Naive thymus-derived CD4-positive, alpha-beta T cell (primary cell): ENCODE results near the gene CACNA2D4. TPM values are rescaled to one million over a fixed set of nuclear protein-coding genes. Genes with fewer than 3 reads are reported as not detected.
A peak's percentile ranks its signal among the peaks of the same experiment; 100 is the strongest.

Experiments
- ATAC-seq: fragments of 150-1000 bp; cut with Tn5 transposase; 2 replicates; pipeline ENCODE4 v1.10.0; 2021; ENCODE audit warnings: mild to moderate bottlenecking, moderate library complexity
- CTCF ChIA-PET: fragments of 350-600 bp; sonication (Branson Sonifier 250); formaldehyde crosslinking; loops from one replicate; lab custom pipeline; 2021; ENCODE audit warnings: antibody characterized with exemption; lab: Charles Lee
- POLR2A ChIA-PET: fragments of 350-600 bp; sonication (Branson Sonifier 250); formaldehyde crosslinking; loops from one replicate; lab custom pipeline; 2021; ENCODE audit warnings: antibody characterized with exemption, inconsistent platforms; lab: Charles Lee
- DNase-seq, 9 donors: peaks; one replicate each; pipeline versions ENCODE4 v3.0.0 to v3.0.0-alpha.2; 2020 to 2022; ENCODE audit warnings: mixed read lengths in 1 of 9
- H3K27ac ChIP-seq: one replicate; pipeline ENCODE4 v1.7.0; 2013; ENCODE audit warnings: mild to moderate bottlenecking, low read depth, low read length, moderate library complexity
- H3K27me3 ChIP-seq, 2 donors: one replicate each; pipeline ENCODE4 v1.7.0; 2013; ENCODE audit warnings: low read length in 2 of 2, mild to moderate bottlenecking in 2 of 2, moderate library complexity in 2 of 2; ENCODE audit not compliant: control insufficient read depth in 2 of 2, insufficient read depth in 2 of 2
- H3K36me3 ChIP-seq, 3 experiments: 1 replicate in 2 of 3; 2 replicates in 1 of 3; pipeline ENCODE4 v1.7.0; 2013; ENCODE audit warnings: low read length in 3 of 3, mild to moderate bottlenecking in 3 of 3, moderate library complexity in 1 of 3; ENCODE audit not compliant: insufficient read depth in 3 of 3, control insufficient read depth in 2 of 3
- H3K4me1 ChIP-seq, 2 donors: one replicate each; pipeline ENCODE4 v1.7.0; 2013; ENCODE audit warnings: low read length in 2 of 2, mild to moderate bottlenecking in 2 of 2, moderate library complexity in 1 of 2; ENCODE audit not compliant: control insufficient read depth in 2 of 2, insufficient read depth in 2 of 2
- H3K4me3 ChIP-seq: 2 replicates; pipeline ENCODE4 v1.7.0; 2013; ENCODE audit warnings: mild to moderate bottlenecking, low read length
- H3K9me3 ChIP-seq, 3 experiments: 1 replicate in 2 of 3; 2 replicates in 1 of 3; pipeline ENCODE4 v1.7.0; 2013; ENCODE audit warnings: low read length in 3 of 3; ENCODE audit not compliant: control insufficient read depth in 2 of 3
- H3K27ac Mint-ChIP-seq, 9 donors: one replicate each; pipeline ENCODE4 v1.8.0; 2020 to 2022; ENCODE audit warnings: mixed read lengths in 9 of 9, mild to moderate bottlenecking in 8 of 9, moderate library complexity in 5 of 9, inconsistent platforms in 2 of 9
- H3K27me3 Mint-ChIP-seq, 5 donors: one replicate each; pipeline ENCODE4 v1.8.0; 2021 to 2022; ENCODE audit warnings: mixed read lengths in 5 of 5, mild to moderate bottlenecking in 1 of 5
- H3K36me3 Mint-ChIP-seq, 5 donors: one replicate each; pipeline ENCODE4 v1.8.0; 2020 to 2022; ENCODE audit warnings: mixed read lengths in 5 of 5, mild to moderate bottlenecking in 3 of 5, inconsistent platforms in 1 of 5
- H3K4me1 Mint-ChIP-seq, 7 donors: one replicate each; pipeline ENCODE4 v1.8.0; 2020 to 2022; ENCODE audit warnings: mixed read lengths in 7 of 7, mild to moderate bottlenecking in 3 of 7, inconsistent platforms in 1 of 7
- H3K4me3 Mint-ChIP-seq, 10 donors: one replicate each; pipeline ENCODE4 v1.8.0; 2020 to 2022; ENCODE audit warnings: mild to moderate bottlenecking in 10 of 10, mixed read lengths in 10 of 10, moderate library complexity in 6 of 10, inconsistent platforms in 2 of 10
- H3K9me3 Mint-ChIP-seq, 11 donors: one replicate each; pipeline ENCODE4 v1.8.0; 2020 to 2022; ENCODE audit warnings: mixed read lengths in 11 of 11, mild to moderate bottlenecking in 4 of 11, inconsistent platforms in 1 of 11, moderate library complexity in 1 of 11
- intact Hi-C, 2 donors: fragments of 100-400 bp; cut with micrococcal nuclease; formaldehyde crosslinking; loops; one replicate each; pipeline ENCODE4 v1.15.1; 2023
- polyA plus RNA-seq, 2 donors: library from polyadenylated mRNA; unstranded; fragments of 300-500 nt; fragmentation: Illumina TruSeq; gene quantifications; one replicate each; pipeline ENCODE4 v1.2.3, GENCODE V29; 2021
- total RNA-seq, 6 experiments: library from RNA in 5 of 6; stranded (reverse) in 5 of 6; gene quantifications; 1 replicate in 5 of 6; 2 replicates in 1 of 6; pipeline ENCODE4 v1.2.3 and lab custom pipeline; 2021 to 2026

Gene CACNA2D4
- total and polyA plus RNA-seq, 7 experiments from 2014 or later, result 4.9 to 23.4 (median 9.5) TPM

- DNase-seq (no peak), ATAC-seq (no peak)
- Mint-ChIP-seq H3K27me3 (no peaks in the 10 kb centered on the region), H3K4me1 (peaks cover 0 to 11% (median 7%) of the 10 kb centered on the region in 7 donors), H3K27ac (peak overlapping the region in 8 of 9 donors; percentile 18 to 91 (median 38)), H3K4me3 (peak overlapping the region in 3 of 10 donors; percentile 16 to 85 (median 41)), H3K36me3 (no peaks in the 10 kb centered on the region), H3K9me3 (no peaks in the 10 kb centered on the region)
- H3K4me3 ChIP-seq, result no peak overlapping the region
- intact Hi-C loops, result loop anchor here (2.0 to 5.0 kb wide), 5 partner anchors 254 to 1409 kb away; partner anchors contain the start of genes CACNA1C (in 1 of the 2) and KDM5A (in 1 of the 2)
- no peaks in the 10 kb centered on the region for H3K36me3 ChIP-seq
- peaks cover 0 to 5% of the 10 kb centered on the region in 2 donors for H3K4me1 ChIP-seq
- no peaks in the 10 kb centered on the region for H3K27me3 ChIP-seq
- peak overlapping the region; percentile 80 for H3K27ac ChIP-seq
- no peaks in the 10 kb centered on the region for H3K9me3 ChIP-seq
- POLR2A ChIA-PET, result interaction anchor here (0.6 to 4.1 kb wide), 2 partner anchors 107 to 141 kb away, joined by 3 to 53 read pairs; no protein-coding TSS in a partner anchor
- CTCF ChIA-PET, result interaction anchor here (10.6 kb wide), 1 partner anchor 143 kb away, joined by 152 read pairs; no protein-coding TSS in a partner anchor
Observed at GRCh38 chr12:1797991-1798640, 120.3 kb downstream of the CACNA2D4 start.

GRCh38 chr12:1797011-1797901, 121.2 kb downstream of the CACNA2D4 start:
- H3K36me3 Mint-ChIP-seq, result no peaks in the 10 kb centered on the region
- intact Hi-C loops, result loop anchor here (2.0 to 5.0 kb wide), 5 partner anchors 255 to 1408 kb away; partner anchors contain the start of genes CACNA1C (in 1 of the 2) and KDM5A (in 1 of the 2)

GRCh38 chr12:1796515-1797010, 121.9 kb downstream of the CACNA2D4 start:
- intact Hi-C loops, result loop anchor here (1.0 to 5.0 kb wide), 15 partner anchors 8 to 1408 kb away; partner anchors contain the start of genes DCP1B (in 2 of the 2), CACNA1C (in 1 of the 2), ITFG2 (in 1 of the 2) and KDM5A (in 1 of the 2)
- ChIA-PET CTCF (interaction anchor here (0.9 to 10.6 kb wide), 5 partner anchors 139 to 487 kb away, joined by 3 to 152 read pairs (median 3); no protein-coding TSS in a partner anchor), POLR2A (interaction anchor here (0.6 to 4.1 kb wide), 5 partner anchors 119 to 1687 kb away, joined by 3 to 53 read pairs (median 3); partner anchors contain the start of gene DCP1B)
- Histone ChIP-seq H3K36me3 (no peaks in the 10 kb centered on the region), H3K27ac (peak overlapping the region; percentile 80), H3K4me1 (peaks cover 3 to 8% of the 10 kb centered on the region in 2 donors), H3K27me3 (no peaks in the 10 kb centered on the region), H3K9me3 (no peaks in the 10 kb centered on the region), H3K4me3 (peak overlapping the region; percentile 74)
- Mint-ChIP-seq H3K36me3 (no peaks in the 10 kb centered on the region), H3K27ac (peak overlapping the region; percentile 82 to 97 (median 91)), H3K4me1 (peaks cover 5 to 18% (median 13%) of the 10 kb centered on the region in 7 donors), H3K27me3 (no peaks in the 10 kb centered on the region), H3K4me3 (peak overlapping the region; percentile 85 to 95 (median 93)), H3K9me3 (no peaks in the 10 kb centered on the region)
- DNase-seq (peak in 7 of 9 donors; percentile 41 to 59 (median 53)), ATAC-seq (peak; percentile 47)

More at GRCh38 chr12:1797011-1797901, 121.2 kb downstream of the CACNA2D4 start:
- no peaks in the 10 kb centered on the region for H3K36me3 ChIP-seq
- peak; percentile 29 to 69 (median 38) for DNase-seq
- no peaks in the 10 kb centered on the region for H3K27me3 Mint-ChIP-seq
- H3K4me3 Mint-ChIP-seq, result peak overlapping the region; percentile 75 to 95 (median 87)
- H3K4me1 Mint-ChIP-seq, result peaks cover 0 to 11% (median 7%) of the 10 kb centered on the region in 7 donors
- peak; percentile 16 for ATAC-seq
- CTCF ChIA-PET, result interaction anchor here (1.0 to 10.6 kb wide), 3 partner anchors 143 to 487 kb away, joined by 3 to 152 read pairs (median 3); no protein-coding TSS in a partner anchor
- H3K9me3 ChIP-seq, result no peaks in the 10 kb centered on the region
- POLR2A ChIA-PET, result interaction anchor here (0.6 to 4.1 kb wide), 5 partner anchors 106 to 1687 kb away, joined by 3 to 53 read pairs (median 3); no protein-coding TSS in a partner anchor
- no peaks in the 10 kb centered on the region for H3K27me3 ChIP-seq
- peak overlapping the region; percentile 74 for H3K4me3 ChIP-seq
- peaks cover 0 to 5% of the 10 kb centered on the region in 2 donors for H3K4me1 ChIP-seq
- peak overlapping the region; percentile 31 to 91 (median 80) for H3K27ac Mint-ChIP-seq
- H3K9me3 Mint-ChIP-seq, result no peaks in the 10 kb centered on the region
- peak overlapping the region; percentile 80 for H3K27ac ChIP-seq

GRCh38 chr12:1795785-1796514, 122.5 kb downstream of the CACNA2D4 start:
- Mint-ChIP-seq H3K27ac (peak overlapping the region; percentile 82 to 97 (median 91)), H3K36me3 (no peaks in the 10 kb centered on the region), H3K4me3 (peak overlapping the region; percentile 85 to 95 (median 93)), H3K27me3 (no peaks in the 10 kb centered on the region), H3K9me3 (no peaks in the 10 kb centered on the region), H3K4me1 (peaks cover 10 to 24% (median 19%) of the 10 kb centered on the region in 7 donors)
- CTCF ChIA-PET, result interaction anchor here (0.7 to 10.6 kb wide), 7 partner anchors 120 to 488 kb away, joined by 3 to 152 read pairs (median 3); no protein-coding TSS in a partner anchor
- POLR2A ChIA-PET, result interaction anchor here (0.7 to 4.1 kb wide), 6 partner anchors 120 to 208 kb away, joined by 3 to 53 read pairs (median 4); partner anchors contain the start of genes CACNA2D4 and DCP1B
- Histone ChIP-seq H3K9me3 (no peaks in the 10 kb centered on the region), H3K27ac (peak overlapping the region; percentile 80), H3K27me3 (no peaks in the 10 kb centered on the region), H3K36me3 (no peaks in the 10 kb centered on the region), H3K4me3 (peak overlapping the region; percentile 74), H3K4me1 (peaks cover 6 to 13% of the 10 kb centered on the region in 2 donors)
- intact Hi-C loops, result loop anchor here (1.0 to 5.0 kb wide), 15 partner anchors 8 to 1407 kb away; partner anchors contain the start of genes DCP1B (in 2 of the 2), CACNA1C (in 1 of the 2), ITFG2 (in 1 of the 2) and KDM5A (in 1 of the 2)
- ATAC-seq (peak; percentile 97), DNase-seq (peak; percentile 89 to 98 (median 93))

GRCh38 chr12:1795221-1795784, 123.1 kb downstream of the CACNA2D4 start:
- intact Hi-C loops, result loop anchor here in 1 of 2 donors (5.0 kb wide), 2 partner anchors 257 to 787 kb away; partner anchors contain the start of gene CACNA1C
- H3K27ac Mint-ChIP-seq, result peak overlapping the region in 5 of 9 donors; percentile 60 to 91 (median 83)

More at GRCh38 chr12:1795221-1795784, 123.1 kb downstream of the CACNA2D4 start:
- CTCF ChIA-PET, result interaction anchor here (0.7 to 10.6 kb wide), 5 partner anchors 120 to 161 kb away, joined by 3 to 152 read pairs (median 4); no protein-coding TSS in a partner anchor
- Mint-ChIP-seq H3K27me3 (no peaks in the 10 kb centered on the region), H3K36me3 (no peaks in the 10 kb centered on the region), H3K4me1 (peaks cover 15 to 31% (median 24%) of the 10 kb centered on the region in 7 donors), H3K9me3 (no peaks in the 10 kb centered on the region), H3K4me3 (peak overlapping the region; percentile 65 to 95 (median 87))
- DNase-seq, result no peak
- H3K4me3 ChIP-seq, result no peak overlapping the region
- no peak for ATAC-seq
- no peaks in the 10 kb centered on the region for H3K27me3 ChIP-seq
- no peaks in the 10 kb centered on the region for H3K36me3 ChIP-seq
- H3K9me3 ChIP-seq, result no peaks in the 10 kb centered on the region
- POLR2A ChIA-PET, result interaction anchor here (0.7 to 4.1 kb wide), 6 partner anchors 120 to 157 kb away, joined by 3 to 53 read pairs (median 4); partner anchors contain the start of gene CACNA2D4
- no peak overlapping the region for H3K27ac ChIP-seq
- peaks cover 6 to 13% of the 10 kb centered on the region in 2 donors for H3K4me1 ChIP-seq
